Progenitor cell of endocrine pancreas (in vitro differentiated cells): ENCODE measurements around the gene RPTOR. TPM values are rescaled to one million over a fixed set of nuclear protein-coding genes. Genes with fewer than 3 reads are reported as not detected.
A peak's percentile ranks its signal among the peaks of the same experiment; 100 is the strongest.

Experiments
- DNase-seq: peaks from one replicate; pipeline ENCODE4 v3.0.0; 2021; ENCODE audit warnings: low spot score; ENCODE audit not compliant: unreplicated experiment
- H3K27ac Mint-ChIP-seq: 2 replicates; pipeline ENCODE4 v1.8.0; 2021; ENCODE audit warnings: mild to moderate bottlenecking, moderate library complexity, mixed read lengths
- H3K27me3 Mint-ChIP-seq: 2 replicates; pipeline ENCODE4 v1.8.0; 2021; ENCODE audit warnings: mixed read lengths
- H3K36me3 Mint-ChIP-seq: 2 replicates; pipeline ENCODE4 v1.8.0; 2022; ENCODE audit warnings: mixed read lengths; ENCODE audit not compliant: insufficient read depth
- H3K4me1 Mint-ChIP-seq: 2 replicates; pipeline ENCODE4 v1.8.0; 2021; ENCODE audit warnings: low read depth, mixed read lengths
- H3K4me3 Mint-ChIP-seq: 2 replicates; pipeline ENCODE4 v1.8.0; 2021; ENCODE audit warnings: low read depth, mild to moderate bottlenecking, moderate library complexity, mixed read lengths
- H3K9me3 Mint-ChIP-seq: 2 replicates; pipeline ENCODE4 v1.8.0; 2021; ENCODE audit warnings: low read depth, mixed read lengths
- total RNA-seq: library from RNA; stranded (reverse); gene quantifications from 2 replicates; pipeline ENCODE4 v1.2.1, GENCODE V29; 2021
- TF ChIP-seq, protein P1 (sequence below): fragments of 200-600 bp; sonication (generic); IDR thresholded peaks from one replicate; pipeline ENCODE4 v1.5.0; 2021; ENCODE audit warnings: antibody characterized with exemption, mild to moderate bottlenecking; ENCODE audit not compliant: unreplicated experiment

Gene RPTOR
- total RNA-seq, 1 donor from 2014 or later: 40.0 TPM

- Mint-ChIP-seq H3K4me3 (no peak overlapping the region), H3K36me3 (peaks cover 21% of the 10 kb centered on the region), H3K4me1 (peaks cover 7% of the 10 kb centered on the region), H3K9me3 (no peaks in the 10 kb centered on the region), H3K27me3 (no peaks in the 10 kb centered on the region), H3K27ac (no peak overlapping the region)
- DNase-seq: no peak
- TF ChIP-seq, protein P1, sequence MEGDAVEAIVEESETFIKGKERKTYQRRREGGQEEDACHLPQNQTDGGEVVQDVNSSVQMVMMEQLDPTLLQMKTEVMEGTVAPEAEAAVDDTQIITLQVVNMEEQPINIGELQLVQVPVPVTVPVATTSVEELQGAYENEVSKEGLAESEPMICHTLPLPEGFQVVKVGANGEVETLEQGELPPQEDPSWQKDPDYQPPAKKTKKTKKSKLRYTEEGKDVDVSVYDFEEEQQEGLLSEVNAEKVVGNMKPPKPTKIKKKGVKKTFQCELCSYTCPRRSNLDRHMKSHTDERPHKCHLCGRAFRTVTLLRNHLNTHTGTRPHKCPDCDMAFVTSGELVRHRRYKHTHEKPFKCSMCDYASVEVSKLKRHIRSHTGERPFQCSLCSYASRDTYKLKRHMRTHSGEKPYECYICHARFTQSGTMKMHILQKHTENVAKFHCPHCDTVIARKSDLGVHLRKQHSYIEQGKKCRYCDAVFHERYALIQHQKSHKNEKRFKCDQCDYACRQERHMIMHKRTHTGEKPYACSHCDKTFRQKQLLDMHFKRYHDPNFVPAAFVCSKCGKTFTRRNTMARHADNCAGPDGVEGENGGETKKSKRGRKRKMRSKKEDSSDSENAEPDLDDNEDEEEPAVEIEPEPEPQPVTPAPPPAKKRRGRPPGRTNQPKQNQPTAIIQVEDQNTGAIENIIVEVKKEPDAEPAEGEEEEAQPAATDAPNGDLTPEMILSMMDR: no peak
Observed at GRCh38 chr17:80908776-80909175, 364.1 kb downstream of the RPTOR start.

DNA sequence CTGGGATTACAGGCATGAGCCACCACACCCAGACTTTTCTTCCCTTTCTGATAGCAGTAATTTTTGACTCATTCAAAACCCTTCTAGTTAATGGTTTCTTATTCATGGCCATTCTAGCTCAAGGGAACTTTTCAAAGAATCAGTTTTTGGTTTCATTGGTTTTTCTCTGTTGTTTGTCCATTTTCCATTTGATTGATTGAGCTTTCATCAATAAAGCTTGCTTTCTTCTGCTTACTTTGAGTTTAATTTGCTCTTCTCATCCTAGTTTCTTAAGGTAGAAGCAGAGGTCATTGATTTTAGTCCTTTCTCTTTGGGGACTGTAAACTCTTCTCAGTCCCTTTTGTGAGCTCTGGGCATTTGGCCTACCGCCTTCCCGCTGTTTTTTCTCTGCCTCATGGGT lies 365.0 kb downstream of the RPTOR start:
- H3K4me3 Mint-ChIP-seq: no peak overlapping the region
- H3K4me1 Mint-ChIP-seq: peaks cover 7% of the 10 kb centered on the region
- peaks cover 20% of the 10 kb centered on the region for H3K36me3 Mint-ChIP-seq
- no peaks in the 10 kb centered on the region for H3K27me3 Mint-ChIP-seq
- H3K27ac Mint-ChIP-seq: peak overlapping the region; percentile 43
- no peak for DNase-seq
- TF ChIP-seq, protein P1: no peak
- no peaks in the 10 kb centered on the region for H3K9me3 Mint-ChIP-seq

DNA sequence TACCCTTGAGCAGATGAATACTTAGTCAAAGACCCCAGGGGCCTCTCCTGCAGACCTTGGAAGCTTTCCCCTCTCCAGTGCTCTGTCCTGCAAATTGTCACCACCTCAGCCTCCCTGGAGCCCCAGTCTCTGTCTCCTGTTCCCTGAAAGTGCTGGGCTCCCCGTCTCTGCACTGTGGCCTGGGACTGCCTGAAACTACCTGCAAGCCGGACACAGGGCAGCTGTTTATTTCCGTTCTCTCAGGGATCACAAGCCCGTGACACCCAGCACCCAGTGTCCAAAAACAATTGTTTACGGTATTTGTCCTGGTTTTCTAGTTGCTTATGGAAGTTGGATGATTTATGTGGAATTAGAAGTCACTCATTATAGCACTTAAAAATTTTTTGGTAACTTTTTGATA lies 365.4 kb downstream of the RPTOR start:
- peak overlapping the region; percentile 43 for H3K27ac Mint-ChIP-seq
- peaks cover 7% of the 10 kb centered on the region for H3K4me1 Mint-ChIP-seq
- TF ChIP-seq, protein P1: no peak
- H3K36me3 Mint-ChIP-seq: peaks cover 20% of the 10 kb centered on the region
- H3K4me3 Mint-ChIP-seq: no peak overlapping the region
- no peak for DNase-seq
- no peaks in the 10 kb centered on the region for H3K9me3 Mint-ChIP-seq
- no peaks in the 10 kb centered on the region for H3K27me3 Mint-ChIP-seq

DNA sequence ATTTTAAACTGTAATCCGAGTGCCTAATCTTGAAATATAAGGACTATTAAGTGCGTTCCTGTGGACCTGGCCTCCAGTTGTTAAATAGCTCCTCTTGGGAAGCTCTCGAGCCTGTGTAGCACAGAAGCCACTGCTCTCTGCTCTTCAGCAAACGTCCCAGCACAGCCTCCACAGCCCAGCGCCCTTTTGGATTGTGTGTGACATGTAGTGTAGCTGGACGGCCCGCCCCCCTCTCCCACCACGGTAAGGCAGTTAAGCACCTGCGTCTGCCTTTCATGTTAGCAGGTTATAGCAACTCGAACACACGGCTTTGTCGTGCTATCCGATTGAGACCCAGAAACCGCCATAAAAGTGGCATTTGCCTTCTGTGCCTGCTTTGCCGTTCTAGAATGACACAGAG lies 367.8 kb downstream of the RPTOR start:
- H3K4me3 Mint-ChIP-seq: no peak overlapping the region
- H3K36me3 Mint-ChIP-seq: peaks cover 22% of the 10 kb centered on the region
- no peaks in the 10 kb centered on the region for H3K9me3 Mint-ChIP-seq

GRCh38 chr17:80913928-80914821 lies 369.5 kb downstream of the RPTOR start:
- DNase-seq: no peak
- Mint-ChIP-seq H3K27ac (no peak overlapping the region), H3K36me3 (peaks cover 18% of the 10 kb centered on the region), H3K4me1 (peaks cover 8% of the 10 kb centered on the region), H3K9me3 (no peaks in the 10 kb centered on the region), H3K4me3 (no peak overlapping the region), H3K27me3 (no peaks in the 10 kb centered on the region)
- TF ChIP-seq, protein P1: no peak

More for the DNA sequence above, 367.8 kb downstream of the RPTOR start:
- peaks cover 7% of the 10 kb centered on the region for H3K4me1 Mint-ChIP-seq
- no peaks in the 10 kb centered on the region for H3K27me3 Mint-ChIP-seq
- DNase-seq: no peak
- TF ChIP-seq, protein P1: no peak
- H3K27ac Mint-ChIP-seq: no peak overlapping the region
